IMR-90 (cell line): ENCODE measurements around the gene SEPTIN10. TPM values are rescaled to one million over a fixed set of nuclear protein-coding genes. Genes with fewer than 3 reads are reported as not detected.

ENCODE experiments used
- ATAC-seq: fragments of 200-7000 bp; cut with Tn5 transposase; 2 replicates; pipeline ENCODE4 v1.9.1; 2020; ENCODE audit warnings: low read depth, mild to moderate bottlenecking, moderate library complexity
- BruUV-seq: library from RNA; stranded (reverse); fragments of 400-500 nt; replicated peaks from 2 replicates; lab custom pipeline; 2021; lab: Mats Ljungman, UMichigan
- CTCF ChIA-PET: fragments of 300-600 bp; formaldehyde crosslinking; extraction: SDS; loops from one replicate; lab custom pipeline; 2021; ENCODE audit warnings: antibody characterized with exemption; lab: Yijun Ruan, JAX
- POLR2A ChIA-PET: fragments of 300-600 bp; sonication (Branson Sonifier 250); formaldehyde crosslinking; loops from one replicate; lab custom pipeline; 2022; ENCODE audit warnings: antibody characterized with exemption; ENCODE audit not compliant: unreplicated experiment; lab: Charles Lee
- DNase-seq: peaks from one replicate; pipeline ENCODE4 v3.0.0; 2013
- H2AFZ ChIP-seq: replicated peaks from 2 replicates; pipeline ENCODE3; 2013; ENCODE audit warnings: low read length, mild to moderate bottlenecking; ENCODE audit not compliant: poor library complexity
- H2AK5ac ChIP-seq: 2 replicates; pipeline ENCODE4 v1.6.1; 2013; ENCODE audit warnings: low read depth, low read length, inconsistent platforms
- H2AK9ac ChIP-seq: replicated peaks from 2 replicates; pipeline ENCODE3; 2013; ENCODE audit warnings: mild to moderate bottlenecking, low read depth, low read length, moderate library complexity; ENCODE audit not compliant: poor library complexity
- H2BK120ac ChIP-seq: 2 replicates; pipeline ENCODE4 v1.6.1; 2013; ENCODE audit warnings: low read depth, low read length, inconsistent platforms
- H2BK15ac ChIP-seq: 3 replicates; pipeline ENCODE4 v1.6.1; 2013; ENCODE audit warnings: low read depth, low read length, inconsistent platforms
- H2BK20ac ChIP-seq: 2 replicates; pipeline ENCODE4 v1.6.1; 2013; ENCODE audit warnings: low read depth, mild to moderate bottlenecking, inconsistent platforms, low read length, moderate library complexity
- H2BK5ac ChIP-seq: 2 replicates; pipeline ENCODE4 v1.6.1; 2013; ENCODE audit warnings: mild to moderate bottlenecking, low read depth, low read length, inconsistent platforms; ENCODE audit not compliant: poor library complexity, severe bottlenecking
- H3K14ac ChIP-seq: replicated peaks from 2 replicates; pipeline ENCODE4 v1.6.1; 2013; ENCODE audit warnings: low read depth, low read length, inconsistent platforms
- H3K18ac ChIP-seq: 2 replicates; pipeline ENCODE4 v1.6.1; 2013; ENCODE audit warnings: low read depth, low read length, control low read depth
- H3K23ac ChIP-seq: 2 replicates; pipeline ENCODE4 v1.6.1; 2013; ENCODE audit warnings: low read depth, low read length, inconsistent platforms
- H3K27ac ChIP-seq: 2 replicates; pipeline ENCODE4 v1.5.1; 2013; ENCODE audit warnings: mild to moderate bottlenecking, control low read depth, low read length; ENCODE audit not compliant: insufficient read depth
- H3K27me3 ChIP-seq: 2 replicates; pipeline ENCODE4 v1.6.1; 2013; ENCODE audit warnings: low read length; ENCODE audit not compliant: control insufficient read depth, insufficient read depth
- H3K36me3 ChIP-seq: 2 replicates; pipeline ENCODE4 v1.6.1; 2013; ENCODE audit warnings: low read length, mixed read lengths; ENCODE audit not compliant: control insufficient read depth, insufficient read depth
- H3K4ac ChIP-seq: 2 replicates; pipeline ENCODE4 v1.6.1; 2013; ENCODE audit warnings: low read depth, low read length, inconsistent platforms
- H3K4me1 ChIP-seq: 2 replicates; pipeline ENCODE4 v1.6.1; 2013; ENCODE audit warnings: low read length, mixed read lengths; ENCODE audit not compliant: control insufficient read depth, insufficient read depth
- H3K4me2 ChIP-seq: 2 replicates; pipeline ENCODE4 v1.6.1; 2013; ENCODE audit warnings: low read depth, mild to moderate bottlenecking, control low read depth, low read length, moderate library complexity
- H3K4me3 ChIP-seq: 2 replicates; pipeline ENCODE4 v1.5.1; 2013; ENCODE audit warnings: low read depth, mild to moderate bottlenecking, control low read depth, low read length, moderate library complexity; ENCODE audit not compliant: insufficient read depth
- H3K56ac ChIP-seq: 2 replicates; pipeline ENCODE4 v1.6.1; 2013; ENCODE audit warnings: low read length, inconsistent platforms; ENCODE audit not compliant: insufficient read depth; ENCODE audit errors: extremely low read depth
- H3K79me1 ChIP-seq, 2 experiments: 2 replicates each; pipeline ENCODE4 v1.6.1; 2013; ENCODE audit warnings: low read length in 2 of 2, inconsistent platforms in 1 of 2, low read depth in 1 of 2
- H3K9ac ChIP-seq: 2 replicates; pipeline ENCODE4 v1.6.1; 2013; ENCODE audit warnings: low read depth, low read length, control low read depth
- H3K9me1 ChIP-seq: 2 replicates; pipeline ENCODE4 v1.6.1; 2013; ENCODE audit warnings: low read length, inconsistent platforms; ENCODE audit not compliant: insufficient read depth
- H3K9me3 ChIP-seq: 2 replicates; pipeline ENCODE4 v1.6.1; 2013; ENCODE audit warnings: low read length; ENCODE audit not compliant: control insufficient read depth, insufficient read depth
- H4K20me1 ChIP-seq: 2 replicates; pipeline ENCODE4 v1.6.1; 2013; ENCODE audit warnings: low read length, inconsistent platforms; ENCODE audit not compliant: insufficient read depth
- H4K5ac ChIP-seq: 2 replicates; pipeline ENCODE4 v1.6.1; 2013; ENCODE audit warnings: mild to moderate bottlenecking, low read depth, low read length, control low read depth
- H4K8ac ChIP-seq, 2 experiments: 2 replicates each; pipeline ENCODE4 v1.6.1; 2013; ENCODE audit warnings: low read depth in 2 of 2, low read length in 2 of 2, control low read depth in 1 of 2, inconsistent platforms in 1 of 2
- H4K91ac ChIP-seq: 2 replicates; pipeline ENCODE4 v1.6.1; 2013; ENCODE audit warnings: low read depth, low read length, inconsistent platforms; ENCODE audit not compliant: insufficient read depth
- CEBPB ChIP-seq: IDR thresholded peaks from 2 replicates; pipeline ENCODE4 v1.6.1; 2012; ENCODE audit warnings: low read depth, low read length, improper control_type of control experiment
- CHD1 ChIP-seq: IDR thresholded peaks from 2 replicates; pipeline ENCODE4 v1.6.1; 2012; ENCODE audit warnings: low read depth, low read length, improper control_type of control experiment
- ELK1 ChIP-seq: fragments of 150-350 bp; IDR thresholded peaks from 2 replicates; pipeline ENCODE4 v1.6.1; 2016; ENCODE audit warnings: low read depth, mild to moderate bottlenecking, low read length, moderate library complexity, borderline replicate concordance
- MAFK ChIP-seq: IDR thresholded peaks from 2 replicates; pipeline ENCODE4 v1.6.1; 2012; ENCODE audit warnings: low read depth, low read length, improper control_type of control experiment
- MAZ ChIP-seq: IDR thresholded peaks from 2 replicates; pipeline ENCODE4 v1.6.1; 2012; ENCODE audit warnings: low read depth, mild to moderate bottlenecking, low read length, improper control_type of control experiment, moderate library complexity, borderline replicate concordance
- NFE2L2 ChIP-seq: fragments of 150-350 bp; IDR thresholded peaks from 2 replicates; pipeline ENCODE4 v1.6.1; 2016; ENCODE audit warnings: low read depth, mild to moderate bottlenecking, low read length
- POLR2A ChIP-seq: IDR thresholded peaks from 2 replicates; pipeline ENCODE4 v1.6.1; 2012; ENCODE audit warnings: mild to moderate bottlenecking, low read depth, low read length
- RFX5 ChIP-seq: IDR thresholded peaks from 2 replicates; pipeline ENCODE4 v1.8.0; 2012; ENCODE audit warnings: low read depth, mild to moderate bottlenecking, low read length, moderate library complexity
- USF2 ChIP-seq: fragments of 150-350 bp; IDR thresholded peaks from 2 replicates; pipeline ENCODE4 v1.6.1; 2017; ENCODE audit warnings: mild to moderate bottlenecking, antibody characterized with exemption, low read length, low read depth
- WGBS, 2 experiments: methylation state at CpG; one replicate each; pipeline versions ENCODE4 v1.1.5 to v1.1.7; 2013; ENCODE audit warnings: missing lambda C conversion rate in 2 of 2; ENCODE audit not compliant: insufficient read length in 1 of 2; ENCODE audit errors: extremely low coverage in 2 of 2; 5-methylcytosine and 5-hydroxymethylcytosine counted together
- dilution Hi-C: fragments of 300-500 bp; cut with HindIII; formaldehyde crosslinking; loops from one replicate; pipeline ENCODE4 v1.14.3; 2018; ENCODE audit warnings: low sequenced_read_pairs; ENCODE audit not compliant: unreplicated experiment
- in situ Hi-C: fragments of 300-500 bp; cut with MboI; formaldehyde crosslinking; loops from 3 replicates; pipeline ENCODE4 v1.14.3; 2019; ENCODE audit warnings: low sequenced_read_pairs, inconsistent platforms, mixed read lengths
- intact Hi-C: fragments of 100-400 bp; cut with micrococcal nuclease; formaldehyde crosslinking; loops from 2 replicates; pipeline ENCODE4 v1.10.0; 2022
- polyA plus RNA-seq, 3 experiments: library from polyadenylated mRNA; depleted of rRNA; stranded (reverse); fragments of >200 nt; gene quantifications; 2 replicates each; pipeline ENCODE4 v1.2.3, GENCODE V29; 2012; ENCODE audit warnings: low replicate concordance in 1 of 3
- total RNA-seq: library from RNA; depleted of rRNA; stranded (reverse); fragments of >200 nt; gene quantifications from 2 replicates; pipeline ENCODE4 v1.2.3, GENCODE V29; 2012

SEPTIN10 gene
- total and polyA plus RNA-seq, 2 of the 4 experiments (the other 2 are of a cell fraction): 55.4 to 82.6 TPM

GRCh38 chr2:109528811-109529501, 84.8 kb downstream of the SEPTIN10 start:
- in situ Hi-C loops: no loop called here

More at GRCh38 chr2:109528811-109529501, 84.8 kb downstream of the SEPTIN10 start:
- POLR2A ChIA-PET: no interaction called here
- ATAC-seq (no peak), DNase-seq (no peak)
- H4K20me1 ChIP-seq: no peaks in the 10 kb centered on the region
- no peak overlapping the region for H2BK15ac ChIP-seq
- no peak overlapping the region for H3K27ac ChIP-seq
- 0 out of 2 replicates have a peak, but pooled peaks cover 3% of the 10 kb centered on the region for H3K9me1 ChIP-seq
- no peak overlapping the region for H4K8ac ChIP-seq
- H3K36me3 ChIP-seq: no peaks in the 10 kb centered on the region
- H3K27me3 ChIP-seq: peaks cover 43% of the 10 kb centered on the region
- H3K18ac ChIP-seq: no peak overlapping the region
- H3K4me1 ChIP-seq: no peaks in the 10 kb centered on the region; the same call in 1 of the 2 replicates
- H3K9me3 ChIP-seq: no peaks in the 10 kb centered on the region
- H4K5ac ChIP-seq: no peak overlapping the region
- H4K91ac ChIP-seq: no peak overlapping the region
- no peak overlapping the region for H3K9ac ChIP-seq
- no peak overlapping the region for H3K23ac ChIP-seq
- H2AK9ac ChIP-seq: no peak overlapping the region
- CTCF ChIA-PET: no interaction called here
- no peaks in the 10 kb centered on the region for H3K79me1 ChIP-seq
- H3K14ac ChIP-seq: no peak overlapping the region
- no peak overlapping the region for H2BK5ac ChIP-seq
- no TSS peak for BruUV-seq
- no peak overlapping the region for H3K4ac ChIP-seq
- TF ChIP-seq NFE2L2 (no peak), CHD1 (no peak), MAFK (no peak), USF2 (no peak), ELK1 (no peak), POLR2A (no peak), RFX5 (no peak), MAZ (no peak), CEBPB (no peak)
- no peak overlapping the region for H2BK120ac ChIP-seq
- no peak overlapping the region for H2AK5ac ChIP-seq
- intact Hi-C loops: no loop called here
- dilution Hi-C loops: no loop called here
- no peak overlapping the region for H2BK20ac ChIP-seq
- no peak overlapping the region for H3K4me2 ChIP-seq
- no peak overlapping the region for H3K4me3 ChIP-seq
- H3K56ac ChIP-seq: no peak overlapping the region
- H2AFZ ChIP-seq: no peak overlapping the region
- 78% methylated on average over 5 of the region's 21 CpGs; no CpG with 5 or more reads in 1 of the 2 experiments for WGBS, 2 experiments
